ENCODE results near the gene OSM.

DNA sequence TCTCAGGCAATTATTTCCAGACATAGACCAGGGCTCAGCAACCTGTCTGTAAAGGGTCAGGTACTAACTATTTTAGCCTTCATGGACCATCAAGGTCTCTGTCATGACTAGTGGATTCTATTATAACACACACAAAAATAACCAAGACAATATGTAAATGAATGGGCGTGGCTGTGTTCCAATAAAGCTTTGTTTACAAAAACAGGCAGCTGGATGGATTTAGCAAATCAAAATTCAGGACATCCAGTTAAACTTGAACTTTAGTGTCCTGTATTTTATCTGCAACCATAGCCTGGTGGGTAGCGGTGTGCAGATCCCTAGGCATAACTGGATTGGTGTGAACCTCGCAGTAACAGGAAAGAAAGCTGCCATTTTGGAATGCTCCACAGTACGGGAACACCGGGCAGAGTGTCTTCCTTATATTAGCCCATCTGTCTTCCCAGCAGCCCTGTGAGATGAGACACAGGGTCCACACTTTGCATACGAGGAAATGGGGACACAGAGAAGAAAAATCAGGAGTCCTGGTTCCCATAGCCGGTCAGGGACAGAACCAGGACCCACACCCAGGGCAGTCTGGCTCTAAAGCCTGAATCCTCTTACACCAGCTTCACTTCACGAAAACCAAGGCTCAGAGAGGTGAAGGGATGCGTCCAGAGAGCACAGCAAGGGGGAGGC, 35.7 kb downstream of the OSM start:
- TF ChIP-seq, protein P1, sequence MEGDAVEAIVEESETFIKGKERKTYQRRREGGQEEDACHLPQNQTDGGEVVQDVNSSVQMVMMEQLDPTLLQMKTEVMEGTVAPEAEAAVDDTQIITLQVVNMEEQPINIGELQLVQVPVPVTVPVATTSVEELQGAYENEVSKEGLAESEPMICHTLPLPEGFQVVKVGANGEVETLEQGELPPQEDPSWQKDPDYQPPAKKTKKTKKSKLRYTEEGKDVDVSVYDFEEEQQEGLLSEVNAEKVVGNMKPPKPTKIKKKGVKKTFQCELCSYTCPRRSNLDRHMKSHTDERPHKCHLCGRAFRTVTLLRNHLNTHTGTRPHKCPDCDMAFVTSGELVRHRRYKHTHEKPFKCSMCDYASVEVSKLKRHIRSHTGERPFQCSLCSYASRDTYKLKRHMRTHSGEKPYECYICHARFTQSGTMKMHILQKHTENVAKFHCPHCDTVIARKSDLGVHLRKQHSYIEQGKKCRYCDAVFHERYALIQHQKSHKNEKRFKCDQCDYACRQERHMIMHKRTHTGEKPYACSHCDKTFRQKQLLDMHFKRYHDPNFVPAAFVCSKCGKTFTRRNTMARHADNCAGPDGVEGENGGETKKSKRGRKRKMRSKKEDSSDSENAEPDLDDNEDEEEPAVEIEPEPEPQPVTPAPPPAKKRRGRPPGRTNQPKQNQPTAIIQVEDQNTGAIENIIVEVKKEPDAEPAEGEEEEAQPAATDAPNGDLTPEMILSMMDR (IDR thresholded peaks at IDR 0.05; ENCODE audit: low read depth, low read length, missing input control), result no peak
- TF ChIP-seq RAD21 (IDR thresholded peaks at IDR 0.05), result no peak

Measured in liver (tissue), 3 donors.